ENCODE results near the gene DAPK2. TPM values are rescaled to one million over a fixed set of nuclear protein-coding genes. Genes with fewer than 3 reads are reported as not detected.
"Not testable (repeated sequence)": the region's sequence is repeated elsewhere in the genome, so short reads cannot be mapped to it uniquely, and the experiment has no call there.

The DAPK2 gene
- 1 to 10 TPM; 2.1 to 3.1 TPM for total RNA-seq
- long read RNA-seq, donor 1, partial matches to known transcripts = 0 of 1 reads
- long read RNA-seq, donor 1, other reads (novel, unspliced or antisense) = 0 of 1 reads
- long read RNA-seq, donor 2 = 0 reads

DNA sequence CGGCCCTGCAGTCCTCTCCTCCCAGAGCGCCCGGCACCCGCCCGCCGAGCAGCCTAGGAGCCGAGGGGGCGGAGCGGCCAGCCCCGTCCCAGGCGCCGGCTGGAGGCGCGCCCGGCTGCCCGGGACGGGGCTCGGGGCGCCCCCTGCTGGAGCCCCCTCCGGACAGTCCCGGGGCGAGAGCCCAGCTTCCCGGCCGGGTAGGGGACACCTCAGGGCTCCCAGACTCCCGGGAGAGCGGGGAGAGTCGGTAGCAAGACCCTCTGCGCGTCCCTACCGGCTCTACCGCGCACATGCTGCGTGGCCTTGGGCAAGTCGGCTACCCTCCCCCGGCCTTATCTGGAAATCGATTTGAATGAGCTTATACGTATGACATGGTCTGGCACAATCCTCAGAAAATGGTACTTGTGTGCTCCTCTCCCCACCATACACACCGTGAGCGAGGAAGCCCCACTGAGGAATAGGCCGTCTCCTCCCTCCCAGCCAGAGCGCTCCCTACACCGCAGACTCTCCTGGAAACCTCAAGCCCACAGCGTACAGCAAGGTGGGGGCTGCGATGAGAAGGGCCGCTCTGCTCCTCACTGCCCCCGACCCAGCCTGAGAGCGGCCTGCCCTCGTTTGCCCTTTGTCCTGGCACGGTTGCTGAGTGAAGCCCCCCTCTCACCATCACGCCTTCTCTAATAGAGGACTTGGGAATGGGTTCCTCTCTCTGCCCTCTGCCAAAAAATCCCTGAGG is at the start of gene DAPK2:
DAPK2 (minus strand) TSS at position 65 of the 733 bp plus-strand sequence. CDS start 6,224 bp downstream, outside the sequence.
- peak; percentile 87 for DNase-seq (ENCODE audit: low spot score)
- intact Hi-C loops (cut with DNase I) = no loop called here

- no peak for DNase-seq (ENCODE audit: low spot score)
- intact Hi-C loops (cut with DNase I) = no loop called here
Measured at GRCh38 chr15:64095431-64095794, 49.1 kb upstream of the DAPK2 start.

- intact Hi-C loops (cut with DNase I) = no loop called here
- DNase-seq (ENCODE audit: low spot score) = peak; percentile 97
Measured at GRCh38 chr15:64093627-64094417, 47.5 kb upstream of the DAPK2 start, which contains the start of gene CIAO2A. Gene CIAO2A (minus strand): TSS chr15:64093838. CDS start chr15:64093768, 70 bp downstream.

GRCh38 chr15:64092864-64093626 is 46.8 kb upstream of the DAPK2 start:
- DNase-seq (ENCODE audit: low spot score) = no peak
- intact Hi-C loops (cut with DNase I) = no loop called here

DNA sequence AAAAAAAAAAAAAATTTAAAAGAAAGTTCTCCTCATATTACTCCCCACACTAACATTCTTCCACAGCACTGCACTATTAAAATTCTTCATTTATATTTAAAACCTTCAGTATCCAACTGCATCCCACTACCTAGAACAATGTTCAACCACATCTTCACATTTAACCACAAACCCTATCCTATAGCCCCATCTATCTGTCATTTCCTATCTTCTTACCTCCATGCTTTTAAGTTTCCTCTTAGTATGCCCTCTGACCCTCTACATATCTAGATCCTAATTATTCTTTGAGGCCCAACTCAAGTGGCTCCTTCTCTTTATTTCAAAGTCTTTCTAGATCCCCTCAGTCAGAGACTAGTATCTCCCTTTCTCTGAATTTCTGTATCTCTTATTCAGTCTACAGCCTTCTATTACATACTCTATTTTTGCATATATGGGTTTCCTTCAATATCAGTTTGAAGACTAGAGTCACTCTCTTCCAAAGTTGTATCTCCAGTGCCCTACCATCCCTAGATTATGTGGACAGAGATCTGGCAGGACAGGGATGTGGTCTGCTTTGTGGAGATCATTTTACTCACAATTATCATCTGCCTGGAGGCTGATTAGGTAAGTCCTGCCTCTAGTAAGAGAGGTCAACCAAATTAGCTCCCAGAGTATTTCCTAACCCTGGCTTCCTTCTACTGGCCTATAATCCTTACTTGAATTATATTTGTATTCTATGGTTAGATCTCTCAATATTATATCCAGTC is 46.0 kb upstream of the DAPK2 start:
- no peak for DNase-seq (ENCODE audit: low spot score)
- intact Hi-C loops (cut with DNase I) = no loop called here

- no peak for DNase-seq (ENCODE audit: low spot score)
- intact Hi-C loops (cut with DNase I) = no loop called here
Measured at GRCh38 chr15:64090527-64090926, 44.2 kb upstream of the DAPK2 start.

DNA sequence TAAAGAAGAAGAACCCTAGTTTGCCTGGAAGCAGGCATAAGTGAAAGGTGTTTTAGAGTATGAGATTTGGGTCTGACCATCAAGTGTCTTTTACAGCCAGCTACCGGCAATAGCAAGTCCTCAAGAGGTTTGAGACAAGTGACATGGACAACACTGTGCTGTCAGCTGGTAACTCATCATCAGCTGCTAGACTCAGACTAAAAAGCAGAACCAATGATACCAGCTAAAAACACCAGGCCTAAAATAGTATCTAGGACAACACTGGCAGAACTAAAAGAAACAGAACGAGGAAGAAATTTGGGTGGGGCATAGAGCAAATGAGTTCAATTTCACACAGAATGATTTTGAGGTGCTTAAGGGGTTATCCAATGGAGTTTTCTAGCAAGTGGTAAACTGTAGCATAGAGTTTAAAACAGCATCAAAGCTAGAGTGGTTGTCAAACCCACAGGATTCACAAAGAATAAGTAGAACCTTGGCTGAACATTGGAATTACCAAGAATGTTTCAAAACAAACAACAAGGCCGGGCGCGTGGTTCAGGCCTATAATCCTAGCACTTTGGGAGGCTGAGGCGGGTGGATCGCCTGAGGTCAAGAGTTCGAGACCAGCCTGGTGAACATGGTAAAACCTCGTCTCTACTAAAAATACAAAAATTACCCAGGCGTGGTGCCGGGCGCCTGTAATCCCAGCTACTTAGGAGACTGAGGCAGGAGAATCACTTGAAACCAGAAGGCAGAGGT is 43.4 kb upstream of the DAPK2 start:
- DNase-seq (ENCODE audit: low spot score) = no peak
- intact Hi-C loops (cut with DNase I) = no loop called here

DNA sequence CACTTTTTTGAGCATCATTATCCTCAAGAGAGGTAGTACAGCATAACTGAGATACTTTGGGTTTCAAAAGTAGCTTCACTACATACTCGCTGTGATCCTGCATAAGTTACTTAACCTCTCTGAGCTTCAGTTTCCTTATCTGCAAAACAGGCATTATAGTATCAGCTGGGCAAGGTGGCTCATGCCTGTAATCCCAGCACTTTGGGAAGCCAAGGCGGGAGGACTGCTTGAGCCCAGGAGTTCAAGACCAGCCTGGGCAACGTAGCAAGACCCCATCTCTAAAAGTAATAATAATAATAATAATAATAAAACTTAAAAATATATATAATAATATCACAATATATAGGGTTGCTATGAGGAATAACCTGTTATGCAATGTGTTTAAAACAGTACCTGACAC is 36.5 kb upstream of the DAPK2 start:
- no peak for DNase-seq (ENCODE audit: low spot score)
- intact Hi-C loops (cut with DNase I) = no loop called here

GRCh38 chr15:64073496-64073895 is 27.2 kb upstream of the DAPK2 start:
- DNase-seq (ENCODE audit: low spot score) = not testable (repeated sequence)
- intact Hi-C loops (cut with DNase I) = loop anchor here in 1 of 2 donors (2.0 kb wide), 1 partner anchor 41 kb away; no protein-coding TSS in a partner anchor

DNA sequence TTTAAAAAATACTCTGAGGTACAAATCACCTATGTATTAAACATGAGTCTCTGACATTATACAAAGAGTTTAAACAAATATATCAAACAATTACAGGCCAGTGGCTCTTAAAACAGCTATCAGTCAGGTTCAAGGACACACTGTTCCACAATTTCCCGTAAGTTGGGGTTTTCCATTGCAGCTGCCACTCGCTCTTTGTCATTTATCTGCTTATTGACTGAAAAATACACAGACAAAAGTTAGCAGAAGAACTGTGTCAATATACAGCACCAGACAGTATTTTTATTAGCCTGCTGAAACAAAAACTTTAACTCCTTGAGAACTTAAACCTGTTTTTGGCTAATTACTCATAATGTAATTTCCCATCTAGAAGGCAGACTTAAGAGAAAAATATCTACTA is 26.5 kb upstream of the DAPK2 start:
- DNase-seq (ENCODE audit: low spot score) = no peak
- intact Hi-C loops (cut with DNase I) = loop anchor here in 1 of 2 donors (2.0 kb wide), 1 partner anchor 42 kb away; no protein-coding TSS in a partner anchor

- no peak for DNase-seq (ENCODE audit: low spot score)
- intact Hi-C loops (cut with DNase I) = loop anchor here in 1 of 2 donors (2.0 kb wide), 1 partner anchor 43 kb away; no protein-coding TSS in a partner anchor
Measured at GRCh38 chr15:64071931-64072765, 25.9 kb upstream of the DAPK2 start.

DNA sequence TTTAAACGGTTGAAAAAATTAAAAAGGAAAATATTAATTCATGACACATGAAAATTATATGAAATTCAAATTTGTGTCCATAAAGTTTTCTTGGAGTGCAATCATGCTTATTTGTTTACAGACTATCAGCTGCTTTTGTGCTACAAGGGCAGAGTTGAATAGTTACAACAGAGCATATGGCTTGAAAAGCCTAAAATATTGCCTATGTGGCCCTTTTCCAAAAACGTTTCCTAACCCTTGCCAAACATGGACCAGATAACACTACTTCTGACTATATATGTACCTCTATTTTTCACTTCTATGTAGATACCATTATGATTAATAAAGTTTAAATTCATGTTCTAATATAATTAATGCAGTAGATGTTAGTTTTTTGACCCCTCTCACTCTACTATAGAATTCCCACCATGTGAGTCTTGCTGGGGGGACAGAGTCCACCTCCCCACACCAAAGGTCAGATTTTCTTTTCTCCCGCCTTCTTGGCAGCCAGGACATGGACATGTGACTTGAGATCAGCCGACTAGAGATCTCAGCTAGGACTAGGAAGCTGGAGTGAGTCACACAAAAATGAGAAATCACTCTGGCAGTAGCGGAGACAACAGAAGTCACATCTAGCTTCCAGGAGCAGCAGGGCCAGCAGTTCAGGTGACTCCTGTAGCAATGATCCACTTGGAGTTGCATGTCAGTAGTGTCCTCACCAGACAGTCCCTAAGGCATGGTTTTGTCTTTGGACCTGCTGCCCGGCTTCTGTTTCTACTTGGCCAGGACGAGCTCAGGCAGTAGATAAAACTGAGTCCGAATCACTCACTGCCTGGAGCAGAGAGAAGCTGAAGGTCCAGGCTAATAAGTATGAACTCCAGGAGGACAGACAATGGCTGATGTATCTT is 24.9 kb upstream of the DAPK2 start:
- intact Hi-C loops (cut with DNase I) = no loop called here
- DNase-seq (ENCODE audit: low spot score) = no peak

GRCh38 chr15:64070106-64070505 is 23.8 kb upstream of the DAPK2 start:
- intact Hi-C loops (cut with DNase I) = no loop called here
- DNase-seq (ENCODE audit: low spot score) = no peak

GRCh38 chr15:64068133-64068532 is 21.8 kb upstream of the DAPK2 start:
- intact Hi-C loops (cut with DNase I) = loop anchor here (5.0 kb wide), 2 partner anchors 316 to 321 kb away; no protein-coding TSS in a partner anchor
- DNase-seq (ENCODE audit: low spot score) = no peak

DNA sequence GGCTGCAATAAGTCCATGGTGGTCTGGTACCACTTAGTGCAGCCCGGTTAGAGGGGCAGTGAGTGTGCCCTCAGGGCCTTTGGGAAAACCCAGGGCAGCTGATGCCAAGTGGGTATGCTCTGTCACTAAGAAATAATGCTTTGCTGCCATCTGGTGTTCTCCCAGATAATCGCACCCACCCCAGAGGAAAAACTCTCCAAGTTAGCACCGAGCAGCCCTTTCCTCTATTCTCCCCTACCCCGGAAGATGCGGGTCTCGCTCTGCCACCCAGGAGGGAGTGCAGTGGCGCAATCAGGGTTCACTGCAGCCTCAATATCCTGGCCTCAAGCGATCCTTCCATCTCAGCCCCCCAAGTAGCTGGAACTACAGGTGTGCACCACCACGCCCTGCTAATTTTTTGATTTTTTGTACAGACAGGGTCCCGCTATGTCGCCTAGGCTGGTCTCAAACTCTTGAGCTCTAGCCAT is 21.3 kb upstream of the DAPK2 start:
- intact Hi-C loops (cut with DNase I) = loop anchor here (5.0 kb wide), 2 partner anchors 315 to 320 kb away; no protein-coding TSS in a partner anchor
- no peak for DNase-seq (ENCODE audit: low spot score)

DNA sequence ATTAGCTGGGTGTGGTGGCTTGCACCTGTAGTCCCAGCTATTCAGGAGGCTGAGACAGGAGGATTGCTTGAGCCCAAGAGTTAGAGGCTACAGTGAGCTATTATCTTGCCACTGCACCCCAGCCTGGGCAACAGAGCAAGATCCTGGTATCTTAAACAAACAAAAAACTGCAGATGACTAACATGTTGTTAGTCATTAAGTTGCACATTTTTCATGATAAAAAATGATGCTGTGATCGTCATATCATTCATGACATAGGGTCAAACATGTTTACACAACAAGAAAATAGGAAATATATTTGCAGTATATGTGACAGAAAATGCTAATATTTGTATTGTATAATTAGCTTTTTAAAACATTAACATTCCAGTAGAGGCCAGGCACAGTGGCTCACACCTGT is 20.2 kb upstream of the DAPK2 start:
- DNase-seq (ENCODE audit: low spot score) = no peak
- intact Hi-C loops (cut with DNase I) = loop anchor here (5.0 kb wide), 2 partner anchors 314 to 319 kb away; no protein-coding TSS in a partner anchor

Measured in posterior vena cava (tissue), 2 donors.